DMS 273 (cell line): Measurements from ENCODE around the gene JHY.
"Not testable (repeated sequence)": the region's sequence is repeated elsewhere in the genome, so short reads cannot be mapped to it uniquely, and the experiment has no call there.

ENCODE experiments used
- DNase-seq: peaks from one replicate; lab custom pipeline; 2025; ENCODE audit not compliant: unreplicated experiment; lab: John Stamatoyannopoulos, UW

JHY gene

DNA sequence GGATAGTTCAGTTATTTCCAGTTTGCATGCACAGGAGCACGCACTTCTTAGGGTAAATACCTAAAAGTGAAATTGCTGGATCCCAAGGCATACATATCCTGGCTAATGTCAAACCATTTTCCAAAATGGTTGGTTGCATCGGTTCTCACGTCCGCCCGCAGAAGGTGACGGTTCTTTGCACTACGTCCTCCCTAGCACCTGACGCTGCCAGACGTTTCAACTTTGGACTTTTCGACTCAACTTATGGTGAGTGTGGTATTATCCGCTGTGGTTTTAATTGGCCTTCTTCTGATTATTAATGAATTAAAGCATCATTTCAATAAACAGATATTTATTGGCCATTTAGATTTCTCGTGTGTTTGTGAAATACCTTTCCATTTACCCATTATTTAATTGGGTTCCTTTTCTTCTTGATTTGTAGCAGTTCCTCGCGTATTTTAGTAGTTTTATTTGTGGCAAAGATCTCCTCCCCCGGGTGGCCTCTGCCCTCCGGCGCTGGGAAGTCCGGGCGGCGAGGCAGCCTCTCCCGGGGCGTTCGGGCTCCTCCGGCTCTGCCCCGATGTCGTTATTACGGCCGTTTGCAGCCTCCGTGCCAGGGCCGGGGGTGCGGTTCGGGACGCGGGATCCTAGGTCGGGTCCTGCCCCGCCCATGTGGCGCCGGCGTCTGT, at the start of gene JHY:
JHY (plus strand) TSS at position 571 of the 668 bp plus-strand sequence. CDS start 3,091 bp downstream, outside the sequence.
- no peak for DNase-seq

DNA sequence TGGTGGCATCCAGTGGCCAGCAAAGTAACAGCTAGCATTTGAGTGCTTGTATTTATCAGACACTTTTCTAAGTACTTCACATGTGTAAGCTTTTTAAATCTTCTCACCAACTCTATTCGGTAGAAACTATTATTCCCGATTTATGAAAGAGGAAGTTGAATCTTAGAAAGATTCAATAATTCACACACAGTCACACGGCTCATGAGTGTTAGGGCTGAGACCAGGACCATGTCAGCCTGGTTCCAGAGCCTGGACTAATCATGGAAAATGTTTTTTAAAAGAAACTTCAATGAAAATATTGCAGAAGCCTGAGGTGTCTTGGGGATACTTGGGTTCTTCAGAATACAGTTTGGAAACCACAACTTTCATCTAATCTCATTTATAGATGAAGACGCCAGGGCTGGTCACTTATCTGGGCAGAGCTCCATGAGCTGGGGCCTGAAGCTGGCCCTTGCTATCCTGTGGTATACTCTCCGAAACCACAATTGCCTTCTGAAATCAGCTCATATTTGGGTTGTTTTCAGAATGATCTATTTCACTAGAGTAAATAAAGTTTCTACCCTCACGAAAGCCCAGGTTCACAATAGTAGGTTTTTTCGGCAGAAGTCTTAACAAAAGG, 48.6 kb upstream of the JHY start:
- DNase-seq: no peak

DNA sequence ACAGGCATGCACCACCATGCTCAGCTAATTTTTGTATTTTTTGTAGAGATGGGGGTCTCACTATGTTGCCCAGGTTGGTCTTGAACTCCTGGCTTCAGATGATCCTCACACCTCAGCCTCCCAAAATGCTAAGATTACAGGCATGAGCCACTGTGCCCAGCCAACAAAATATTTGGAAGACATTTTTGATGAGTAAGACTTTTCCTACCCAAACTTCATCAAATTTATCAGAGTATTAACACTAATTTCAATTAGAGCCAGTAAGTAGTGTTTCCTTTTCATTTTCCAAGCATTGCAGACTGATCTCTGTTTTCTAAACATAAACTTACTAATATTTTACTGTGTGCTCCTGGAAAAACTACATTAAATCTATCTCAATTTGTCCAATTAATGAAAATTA, 45.6 kb upstream of the JHY start:
- DNase-seq: no peak

DNA sequence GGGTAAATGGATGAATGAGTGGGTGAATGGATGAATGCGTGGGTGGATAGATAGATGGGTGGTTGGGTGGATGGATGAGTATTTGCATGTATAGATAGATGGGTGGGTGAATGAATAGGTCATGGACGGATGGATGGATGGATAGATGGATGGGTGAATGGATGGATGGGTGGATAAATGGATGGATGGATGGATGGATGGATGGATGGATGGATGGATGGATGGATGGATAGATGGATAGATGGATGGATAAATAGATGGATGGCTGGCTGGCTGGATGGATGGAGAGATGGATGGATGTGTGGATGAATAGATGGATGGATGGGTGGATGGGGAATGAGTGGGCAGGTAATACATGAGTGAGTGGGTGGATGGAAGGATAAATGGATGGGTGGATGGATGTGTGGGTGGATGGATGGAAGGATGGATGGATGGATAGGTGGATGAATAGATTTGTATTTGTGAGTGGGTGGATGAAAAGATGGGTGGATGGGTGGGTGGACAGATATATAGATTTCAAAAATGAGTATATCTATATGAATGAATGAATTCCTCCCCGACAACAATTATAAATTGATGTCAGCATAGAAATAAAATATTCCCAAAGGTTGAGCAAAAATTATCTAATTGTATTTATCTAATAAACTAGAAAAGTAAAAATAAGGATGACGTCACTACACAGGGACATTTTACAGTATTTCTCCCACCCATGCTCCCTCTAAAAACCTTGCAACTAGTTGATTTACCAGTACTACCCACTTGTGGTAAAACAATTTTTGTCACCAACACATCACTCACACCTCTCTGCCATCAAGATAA, 44.8 kb upstream of the JHY start:
- no peak for DNase-seq

DNA sequence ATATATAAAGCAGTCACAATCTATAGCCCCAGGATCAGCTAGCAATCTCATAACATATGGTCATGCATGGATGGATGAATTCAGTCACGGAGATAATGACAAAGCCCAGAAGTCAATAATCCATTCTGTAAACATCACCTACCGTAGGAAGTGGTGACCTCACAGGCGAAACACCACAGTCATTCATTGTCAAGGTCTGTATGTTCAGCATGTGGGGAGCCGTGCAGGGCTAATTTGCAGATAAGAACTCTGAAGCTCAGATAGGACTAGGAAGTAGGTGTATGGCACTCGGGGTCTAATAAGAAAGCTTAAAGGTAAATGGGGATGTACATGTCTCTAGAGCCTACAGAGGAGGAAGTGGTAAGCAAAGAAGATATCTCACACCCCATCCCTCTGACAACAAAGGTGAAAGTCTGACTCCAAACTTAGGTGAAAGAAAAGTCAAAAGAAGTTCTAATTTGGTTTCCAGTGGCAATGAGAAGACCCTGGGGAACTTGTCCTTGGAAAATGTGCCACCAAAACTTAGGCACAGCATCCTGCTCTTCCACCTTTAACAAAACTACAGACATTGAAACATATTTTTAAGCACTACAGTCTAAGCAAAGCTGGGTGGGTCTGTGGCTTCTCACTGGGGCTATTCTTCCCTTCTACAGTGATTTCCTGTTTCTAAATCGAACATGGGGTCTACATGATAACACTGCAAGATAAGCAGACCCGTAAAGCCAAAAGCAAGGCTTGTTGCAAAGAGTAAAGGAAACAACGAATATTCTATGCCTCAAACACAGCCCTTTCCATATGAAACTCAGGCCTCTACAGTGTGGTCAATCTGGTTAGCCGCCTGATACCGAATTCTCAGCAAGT, 39.0 kb upstream of the JHY start:
- DNase-seq: no peak

DNA sequence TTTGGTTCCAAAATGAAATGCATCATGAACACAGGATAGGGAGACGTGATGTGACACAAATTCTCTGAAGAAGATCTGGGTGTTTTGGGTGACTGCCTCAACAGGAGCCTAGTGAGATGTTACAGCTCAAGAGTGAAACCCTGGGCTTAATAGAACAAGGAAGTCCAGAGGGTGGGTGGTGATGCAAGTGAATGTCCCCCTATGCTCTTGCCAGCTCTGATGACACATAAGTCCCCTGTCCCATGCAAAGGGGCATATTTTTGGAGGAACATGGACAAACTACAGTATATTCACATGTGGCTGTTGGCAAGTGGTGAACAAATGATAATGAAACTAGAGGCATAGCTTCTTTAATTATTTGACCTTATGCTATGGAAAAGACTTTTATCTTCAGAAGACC, 35.1 kb upstream of the JHY start:
- no peak for DNase-seq

DNA sequence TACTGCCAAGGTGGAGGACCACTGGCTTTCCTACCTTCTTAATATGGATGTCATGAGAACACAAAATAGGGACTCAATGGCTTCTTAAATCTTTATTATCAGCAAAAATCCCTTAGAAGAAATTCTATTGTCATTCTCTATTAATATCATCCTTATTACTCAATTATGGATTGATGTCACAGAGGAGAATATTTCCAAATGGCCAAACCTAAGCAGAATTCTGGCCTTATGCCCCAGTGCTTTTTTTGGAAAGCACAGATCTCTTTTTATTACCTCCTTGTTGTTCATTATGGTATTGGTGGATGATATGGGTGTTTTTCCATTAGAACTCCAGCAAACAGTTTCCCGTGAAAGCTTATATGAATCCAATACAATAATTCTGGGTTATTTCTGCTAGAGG, 34.4 kb upstream of the JHY start:
- no peak for DNase-seq

DNA sequence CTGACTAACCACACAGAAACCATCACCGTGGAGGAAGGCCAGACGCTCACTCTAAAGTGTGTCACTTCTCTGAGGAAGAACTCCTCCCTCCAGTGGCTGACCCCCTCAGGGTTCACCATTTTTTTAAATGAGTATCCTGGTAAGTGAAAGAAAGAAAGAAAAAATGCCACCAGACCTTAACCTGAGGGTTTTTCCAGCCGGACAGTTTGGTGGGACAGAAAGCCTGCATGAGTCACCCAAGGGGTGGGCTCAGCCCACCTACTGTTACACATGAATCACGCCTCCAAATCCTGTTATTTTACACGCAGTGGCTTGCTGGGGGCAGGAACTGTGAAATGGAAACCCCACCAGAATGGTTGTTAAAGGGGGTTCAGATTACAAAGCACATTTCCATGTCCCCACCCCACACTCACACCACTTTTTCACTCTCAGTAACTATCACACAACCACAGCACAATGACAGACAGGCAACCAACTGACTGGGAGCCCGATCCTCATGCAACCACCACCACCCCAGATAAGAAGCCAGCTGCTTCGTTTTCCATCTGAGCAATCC, 32.4 kb upstream of the JHY start:
- no peak for DNase-seq

DNA sequence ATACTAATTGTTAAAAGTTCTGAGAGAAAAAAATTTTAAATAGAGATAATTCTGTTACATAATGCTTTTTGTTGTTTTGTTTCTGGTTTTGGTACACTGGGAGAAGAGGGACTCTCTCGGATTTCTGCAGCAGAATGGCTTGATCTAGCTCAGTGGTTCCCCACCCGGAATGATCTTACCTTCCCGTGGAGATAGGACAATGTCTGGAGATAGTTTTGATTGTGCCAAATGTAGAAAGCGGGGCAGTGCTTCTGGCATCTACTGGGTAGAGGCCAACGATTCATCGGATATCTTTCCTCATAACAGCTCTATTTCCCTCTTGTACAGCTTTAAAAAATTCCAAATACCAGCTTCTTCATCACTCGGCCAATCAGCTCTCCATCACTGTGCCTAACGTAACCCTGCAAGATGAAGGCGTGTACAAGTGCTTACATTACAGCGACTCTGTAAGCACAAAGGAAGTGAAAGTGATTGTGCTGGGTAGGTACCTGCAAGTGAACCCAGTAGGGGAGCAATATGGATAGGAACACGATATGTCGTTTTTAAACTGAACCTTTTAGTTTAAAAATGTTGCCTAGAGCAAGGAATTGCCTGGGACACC, 31.1 kb upstream of the JHY start:
- DNase-seq: no peak

DNA sequence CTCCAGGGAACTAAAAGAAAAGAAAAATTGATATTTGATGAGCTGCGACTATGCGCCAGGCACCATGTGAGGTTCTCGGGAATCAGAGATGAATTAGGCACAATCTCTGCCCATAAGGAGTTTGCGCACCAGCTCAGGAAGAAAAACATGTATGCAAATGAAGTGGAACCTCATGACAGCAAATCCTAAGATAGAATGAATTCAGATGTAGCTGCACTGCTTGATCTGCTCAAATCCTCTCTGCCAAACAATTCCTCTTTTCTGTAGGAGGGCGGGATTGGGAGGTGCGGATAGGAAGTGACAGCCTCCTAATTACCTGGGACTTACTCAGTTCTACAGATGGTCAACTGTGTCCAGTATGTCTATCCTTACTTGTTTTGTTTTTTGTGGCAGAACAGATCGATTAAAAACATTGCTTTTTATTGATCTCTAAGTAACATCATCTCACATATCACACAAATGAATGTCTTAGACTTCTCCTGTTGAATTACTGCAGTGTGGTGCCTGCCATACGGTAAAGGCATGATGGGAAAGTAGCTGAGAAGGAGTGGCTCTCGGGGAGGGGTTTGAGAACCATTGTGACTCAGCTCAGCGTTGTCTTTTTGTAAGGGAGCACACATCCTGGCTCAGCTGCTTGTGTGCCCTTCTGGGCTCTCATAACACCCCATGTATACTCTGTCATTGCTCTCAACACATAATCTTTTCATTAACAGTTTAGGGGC, 30.3 kb upstream of the JHY start:
- no peak for DNase-seq

DNA sequence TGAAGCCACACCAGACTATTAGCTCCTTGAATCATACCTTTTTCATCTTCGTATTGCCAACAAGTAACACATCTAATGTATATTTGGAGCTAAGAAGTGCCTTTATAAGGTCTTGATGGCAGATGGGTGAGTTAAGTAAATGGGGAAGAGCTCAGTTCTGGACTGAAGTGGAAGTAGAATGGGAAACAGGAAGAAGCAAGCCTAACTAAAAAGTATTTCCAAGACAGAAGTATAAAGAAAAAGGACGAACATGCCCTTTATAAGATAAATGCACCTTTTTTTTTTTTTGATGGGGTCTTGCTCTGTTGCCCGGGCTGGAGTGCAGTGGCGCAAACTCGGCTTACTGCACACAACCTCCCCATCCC, 29.8 kb upstream of the JHY start:
- DNase-seq: no peak

DNA sequence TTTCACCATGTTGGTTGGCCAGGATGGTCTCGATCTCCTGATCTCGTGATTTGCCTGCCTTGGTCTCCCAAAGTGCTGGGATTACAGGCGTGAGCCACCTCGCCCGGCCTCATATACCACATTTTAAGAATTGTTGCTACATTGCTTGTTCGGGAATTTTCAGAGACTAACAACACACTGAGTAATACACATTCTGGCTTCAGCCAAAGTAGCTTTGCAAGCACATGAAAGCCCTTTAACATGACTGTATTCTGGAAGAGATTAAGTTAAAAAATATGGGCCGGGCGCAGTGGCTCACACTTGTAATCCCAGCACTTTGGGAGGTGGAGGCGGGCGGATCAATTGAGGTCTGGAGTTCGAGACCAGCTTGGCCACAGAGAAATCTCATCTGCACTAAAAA, 29.3 kb upstream of the JHY start:
- no peak for DNase-seq

DNA sequence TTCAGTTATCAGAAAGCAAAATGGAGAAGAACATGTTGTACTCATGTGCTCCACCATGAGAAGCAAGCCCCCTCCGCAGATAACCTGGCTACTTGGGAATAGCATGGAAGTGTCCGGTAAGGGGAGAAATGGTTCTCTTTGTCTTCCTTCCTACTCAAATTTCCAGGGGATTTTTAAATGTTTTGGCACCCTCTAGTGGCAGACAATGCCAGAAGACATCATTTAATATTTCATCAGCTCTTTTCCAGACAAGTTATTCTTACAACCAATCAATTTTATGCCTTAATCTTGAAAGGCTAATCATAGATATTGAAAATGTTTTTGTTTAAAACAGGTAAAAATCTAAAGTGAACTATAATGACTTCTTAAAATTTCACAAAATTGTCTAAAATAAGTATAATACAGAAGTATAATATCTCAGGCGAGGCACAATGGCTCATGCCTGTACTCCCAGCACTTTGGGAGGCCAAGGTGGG, 28.6 kb upstream of the JHY start:
- peak; percentile 77 for DNase-seq

DNA sequence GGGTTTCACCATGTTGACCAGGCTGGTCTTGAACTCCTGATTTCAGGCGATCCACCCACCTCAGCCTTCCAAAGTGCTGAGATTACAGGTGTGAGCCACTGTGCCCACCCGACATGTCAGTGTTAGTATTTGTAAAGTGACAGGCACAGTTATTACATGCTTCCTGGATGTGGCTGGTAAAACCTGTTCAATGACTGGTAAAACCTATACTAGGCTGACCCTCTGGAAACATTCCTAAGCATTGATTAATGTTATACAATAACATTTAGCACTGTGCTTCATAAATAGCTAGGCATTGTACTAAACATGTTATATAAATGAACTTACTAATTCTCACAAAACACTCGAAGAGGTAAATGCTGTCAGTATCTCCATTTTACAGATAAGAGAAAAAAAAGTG, 20.9 kb upstream of the JHY start:
- DNase-seq: no peak

DNA sequence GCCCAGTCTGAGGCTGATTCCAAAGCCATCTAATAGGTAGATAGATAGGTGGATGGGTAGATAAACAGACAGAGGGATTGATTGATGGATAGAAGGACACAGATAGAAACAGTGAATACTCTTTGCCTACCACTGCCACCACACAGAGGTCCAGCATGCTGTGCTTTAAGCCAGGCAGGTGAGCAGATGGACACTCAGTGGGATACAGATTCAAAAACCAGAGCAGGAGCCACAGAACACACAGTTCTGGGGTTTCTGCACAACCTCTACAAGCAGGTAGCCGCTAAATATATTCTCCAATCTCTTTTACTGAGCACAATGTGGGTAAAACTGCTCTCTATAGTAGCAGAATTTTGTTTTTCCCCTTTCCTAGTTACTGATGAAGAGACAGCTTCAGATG, 20.5 kb upstream of the JHY start:
- DNase-seq: no peak

DNA sequence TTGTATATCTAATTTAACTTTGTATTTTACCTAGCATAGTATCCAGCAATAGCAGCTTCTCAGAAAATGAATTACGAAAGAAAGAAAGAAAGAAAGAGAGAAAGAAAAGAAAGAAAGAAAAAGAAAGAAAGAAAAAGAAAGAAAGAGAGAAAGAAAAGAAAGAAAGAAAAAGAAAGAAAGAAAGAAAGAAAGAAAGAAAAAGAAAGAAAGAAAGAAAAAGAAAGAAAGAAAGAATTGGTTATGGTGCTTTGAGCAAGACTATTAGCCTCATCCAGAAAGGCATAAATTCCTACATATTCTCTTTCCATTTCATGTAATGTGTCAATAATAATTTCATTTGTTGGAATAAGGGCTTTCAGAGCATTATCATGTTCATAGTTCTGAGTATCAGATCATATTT, 19.4 kb upstream of the JHY start:
- not testable (repeated sequence) for DNase-seq

DNA sequence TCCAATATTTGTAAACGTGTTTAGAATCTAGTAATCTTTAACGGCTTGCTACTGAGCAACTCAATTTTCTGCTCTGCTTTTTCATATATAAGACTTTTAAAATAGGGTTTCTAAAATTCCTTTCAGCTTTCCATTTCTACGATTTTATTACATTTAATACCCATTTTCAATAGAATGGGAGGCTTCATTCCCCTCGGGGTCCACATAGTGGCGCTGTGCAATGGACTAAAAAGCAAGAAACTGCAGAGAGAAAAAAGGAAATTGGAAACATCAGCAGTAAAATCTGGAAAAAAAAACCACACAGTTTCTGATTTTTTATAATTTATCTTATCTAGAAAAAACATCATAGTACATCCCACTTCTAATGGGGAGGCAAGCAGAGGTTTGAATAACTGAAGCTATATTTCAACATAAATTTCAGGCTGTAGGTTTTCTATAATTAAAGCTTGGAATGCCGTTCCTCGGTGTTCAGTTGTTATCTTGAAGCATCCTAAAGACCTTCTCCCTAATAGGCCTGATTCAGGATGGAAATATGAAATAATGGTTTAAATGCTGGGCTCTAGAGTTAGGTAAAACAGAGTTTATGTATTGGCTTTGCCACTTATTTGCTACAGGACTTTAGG, 18.7 kb upstream of the JHY start:
- DNase-seq: peak; percentile 51

DNA sequence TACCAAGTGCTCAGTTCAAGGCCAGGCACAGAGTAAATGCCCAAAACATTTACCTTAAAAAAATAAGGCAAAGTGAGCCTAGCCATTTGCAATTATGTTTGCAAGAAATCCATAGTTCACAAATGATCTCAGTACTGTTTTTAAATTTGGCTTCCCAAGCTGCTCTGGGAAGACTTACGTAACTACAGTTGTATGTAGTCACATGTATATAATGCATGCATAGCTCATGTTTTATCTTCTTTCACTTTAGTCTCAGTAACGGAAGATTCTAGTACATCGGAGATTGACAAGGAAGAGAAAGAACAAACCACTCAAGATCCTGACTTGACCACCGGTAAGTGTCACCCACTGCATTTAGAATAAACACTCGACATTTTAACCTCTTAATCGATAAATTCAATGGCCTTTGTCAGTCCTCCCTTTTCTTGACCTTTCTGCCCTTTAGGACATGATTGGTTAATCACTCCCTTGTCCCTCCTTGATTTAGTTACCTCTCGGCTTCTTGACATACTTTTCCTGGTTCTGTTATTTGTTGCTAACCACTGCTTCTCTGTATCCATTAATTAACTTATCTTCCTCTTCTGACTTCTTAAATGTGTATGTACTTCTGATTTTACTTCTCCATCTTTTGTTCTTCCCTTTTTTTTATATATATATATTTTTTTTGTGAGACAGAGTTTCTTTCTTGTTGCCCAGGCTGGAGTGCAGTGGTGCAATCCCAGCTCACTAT, 18.0 kb upstream of the JHY start:
- DNase-seq: no peak

DNA sequence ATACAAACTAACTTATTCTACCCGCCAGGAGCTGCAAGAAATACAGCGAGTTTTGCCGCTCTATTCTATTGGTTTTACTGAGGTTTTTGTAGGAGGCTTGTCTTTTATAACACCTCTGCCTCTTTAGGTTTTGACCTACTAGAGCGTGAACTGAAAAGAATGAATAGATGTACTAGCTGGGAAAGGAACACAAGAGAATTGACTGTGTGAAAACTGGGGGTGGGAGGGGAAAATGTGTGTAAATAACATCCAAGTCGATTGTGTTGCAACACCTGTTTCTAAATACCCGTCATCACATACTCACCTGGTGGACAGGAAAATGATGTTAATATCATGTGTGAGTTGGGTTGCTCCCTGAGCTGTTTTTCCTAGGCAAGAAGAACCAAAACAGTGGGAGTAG, 12.9 kb upstream of the JHY start:
- DNase-seq: no peak
